SK-N-SH (cell line): ENCODE data around the gene TNK2. TPM values are rescaled to one million over a fixed set of nuclear protein-coding genes. Genes with fewer than 3 reads are reported as not detected.
"Not testable (repeated sequence)": the region's sequence is repeated elsewhere in the genome, so short reads cannot be mapped to it uniquely, and the experiment has no call there.

ENCODE experiments used
- CTCF ChIA-PET: fragments of 300-600, 350-600 bp; formaldehyde crosslinking; extraction: SDS; loops from one replicate; lab custom pipeline; 2021; lab: Yijun Ruan, JAX
- POLR2A ChIA-PET: fragments of 350-600 bp; sonication (Branson Sonifier 250); formaldehyde crosslinking; extraction: SDS; loops from one replicate; lab custom pipeline; 2020; ENCODE audit warnings: antibody characterized with exemption, inconsistent platforms; lab: Yijun Ruan, JAX
- DNase-seq: peaks from one replicate; pipeline ENCODE4 v3.0.0; 2012
- H2AFZ ChIP-seq: fragments of 200-600 bp; sonication (generic); 2 replicates; pipeline ENCODE4 v1.8.1; 2016; ENCODE audit warnings: antibody characterized with exemption, mild to moderate bottlenecking, low read depth
- H3F3A ChIP-seq: fragments of 200-600 bp; sonication (generic); replicated peaks from 2 replicates; pipeline ENCODE3; 2016; ENCODE audit warnings: antibody characterized with exemption, mild to moderate bottlenecking; ENCODE audit not compliant: insufficient read depth
- H3K27ac ChIP-seq, 2 experiments: fragments of 200-500 bp in 1 of 2; fragments of 200-600 bp in 1 of 2; sonication (Bioruptor generic) in 1 of 2; sonication (generic), shearing (Covaris generic) in 1 of 2; 2 replicates each; pipeline versions ENCODE4 v1.5.1 to v1.6.1; 2014 to 2016; ENCODE audit warnings: low read depth in 2 of 2, inconsistent platforms in 1 of 2, low read length in 1 of 2, mild to moderate bottlenecking in 1 of 2, mixed read lengths in 1 of 2
- H3K27me3 ChIP-seq: fragments of 200-600 bp; sonication (generic), shearing (Covaris generic); 2 replicates; pipeline ENCODE4 v1.6.1; 2016; ENCODE audit warnings: mixed run types; ENCODE audit not compliant: insufficient read depth
- H3K36me3 ChIP-seq, 2 experiments: fragments of 200-500 bp in 1 of 2; fragments of 200-600 bp in 1 of 2; sonication (Bioruptor generic) in 1 of 2; sonication (generic) in 1 of 2; replicated peaks in 1 of 2; 2 replicates each; pipeline versions ENCODE3 to v1.5.1; 2014 to 2016; ENCODE audit warnings: low read length in 1 of 2, mild to moderate bottlenecking in 1 of 2; ENCODE audit not compliant: insufficient read depth in 2 of 2, control insufficient read depth in 1 of 2
- H3K4me1 ChIP-seq, 2 experiments: fragments of 200-500 bp in 1 of 2; fragments of 200-600 bp in 1 of 2; sonication (Bioruptor generic) in 1 of 2; sonication (generic), shearing (Covaris generic) in 1 of 2; 2 replicates each; pipeline versions ENCODE4 v1.5.1 to v1.6.1; 2014 to 2016; ENCODE audit warnings: low read depth in 1 of 2, low read length in 1 of 2, mixed run types in 1 of 2; ENCODE audit not compliant: insufficient read depth in 2 of 2, control insufficient read depth in 1 of 2
- H3K4me2 ChIP-seq: fragments of 200-600 bp; sonication (generic), shearing (Covaris generic); 2 replicates; pipeline ENCODE4 v1.6.1; 2017; ENCODE audit warnings: mixed run types
- H3K4me3 ChIP-seq, 2 experiments: fragments of 200-500 bp in 1 of 2; fragments of 200-600 bp in 1 of 2; sonication (Bioruptor generic) in 1 of 2; sonication (generic), shearing (Covaris generic) in 1 of 2; 2 replicates each; pipeline versions ENCODE4 v1.5.1 to v1.8.1; 2014 to 2016; ENCODE audit warnings: low read depth in 2 of 2, inconsistent platforms in 1 of 2, low read length in 1 of 2, mild to moderate bottlenecking in 1 of 2, mixed read lengths in 1 of 2, moderate library complexity in 1 of 2
- H3K79me2 ChIP-seq: fragments of 200-600 bp; sonication (generic); 2 replicates; pipeline ENCODE4 v1.8.1; 2017; ENCODE audit warnings: mild to moderate bottlenecking; ENCODE audit not compliant: insufficient read depth
- H3K9ac ChIP-seq: fragments of 200-600 bp; sonication (generic); 2 replicates; pipeline ENCODE4 v1.6.1; 2017; ENCODE audit warnings: mixed run types
- H3K9me2 ChIP-seq: fragments of 200-600 bp; sonication (generic); 2 replicates; pipeline ENCODE4 v1.6.1; 2017; ENCODE audit warnings: mixed run types
- H3K9me3 ChIP-seq: fragments of 200-600 bp; sonication (generic); 2 replicates; pipeline ENCODE4 v1.6.1; 2017; ENCODE audit warnings: mixed run types, mild to moderate bottlenecking, moderate library complexity
- H4K20me1 ChIP-seq: fragments of 200-600 bp; sonication (generic); 2 replicates; pipeline ENCODE4 v1.6.1; 2017; ENCODE audit warnings: mild to moderate bottlenecking, mixed run types; ENCODE audit not compliant: insufficient read depth
- ELF1 ChIP-seq: IDR thresholded peaks from 2 replicates; pipeline ENCODE4 v1.4.0; 2012
- GABPA ChIP-seq: IDR thresholded peaks from 2 replicates; pipeline ENCODE4 v1.4.0; 2012; ENCODE audit warnings: low read depth, mild to moderate bottlenecking
- MAX ChIP-seq: IDR thresholded peaks from 2 replicates; pipeline ENCODE4 v1.4.0; 2012; ENCODE audit warnings: low read depth
- MXI1 ChIP-seq: IDR thresholded peaks from 2 replicates; pipeline ENCODE4 v1.6.1; 2012; ENCODE audit warnings: mild to moderate bottlenecking, low read depth, low read length, improper control_type of control experiment
- NRF1 ChIP-seq: IDR thresholded peaks from 2 replicates; pipeline ENCODE4 v1.6.1; 2012; ENCODE audit warnings: low read depth, mild to moderate bottlenecking, low read length
- WGBS: methylation state at CpG from one replicate; pipeline ENCODE4 v1.1.6; 2017; ENCODE audit warnings: low lambda C conversion rate; 5-methylcytosine and 5-hydroxymethylcytosine counted together
- polyA plus RNA-seq, 3 experiments: library from polyadenylated mRNA; depleted of rRNA; stranded (reverse); fragments of >200 nt; gene quantifications; 2 replicates each; pipeline ENCODE4 v1.2.3, GENCODE V29; 2012

TNK2 gene
- polyA plus RNA-seq, 1 of the 3 experiments (the other 2 are of a cell fraction), result 17.3 TPM

DNA sequence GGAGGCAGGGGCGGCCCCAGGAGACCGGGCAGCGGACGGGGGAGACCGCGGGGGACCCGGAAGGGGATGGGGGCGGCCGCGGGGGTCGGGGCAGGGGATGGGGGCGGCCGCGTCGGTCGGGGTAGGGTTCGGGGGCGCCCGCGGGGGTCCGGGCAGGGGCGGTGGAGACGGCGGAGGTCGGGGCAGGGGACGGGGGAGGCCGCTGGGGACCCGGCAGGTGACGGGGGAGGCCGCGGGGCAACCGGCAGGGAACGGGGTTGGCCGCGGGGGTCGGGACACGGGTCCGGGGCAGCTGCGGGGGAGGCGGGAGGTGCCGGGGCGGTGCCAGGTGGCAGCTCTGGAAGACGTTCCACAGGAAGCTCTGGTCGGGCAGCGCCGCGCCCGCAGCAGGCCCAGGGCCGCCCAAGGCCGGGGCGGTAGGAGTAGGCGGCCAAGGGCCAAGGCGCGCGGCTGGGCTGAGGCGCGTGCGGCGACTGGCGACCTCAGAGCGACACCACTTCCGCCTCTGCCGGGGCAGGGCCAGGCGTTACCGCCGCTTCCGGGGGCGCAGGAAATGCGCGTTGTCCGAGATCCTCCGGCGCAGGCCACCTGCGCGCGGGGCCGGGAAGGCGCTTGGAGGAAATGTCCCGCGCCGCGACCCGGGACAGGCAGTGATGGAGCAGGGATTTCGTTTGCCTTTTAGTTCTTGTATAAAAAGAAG lies 45.9 kb upstream of the TNK2 start:
- H3K9ac ChIP-seq, H3K9me2 ChIP-seq, H3K36me3 ChIP-seq, H3K79me2 ChIP-seq, H3K9me3 ChIP-seq, H3K27me3 ChIP-seq, H3K4me2 ChIP-seq, H2AFZ ChIP-seq, CTCF ChIA-PET, H3F3A ChIP-seq, H4K20me1 ChIP-seq, H3K4me1 ChIP-seq, POLR2A ChIA-PET, H3K27ac ChIP-seq: not testable (repeated sequence)
- peak; percentile 82 for DNase-seq
- 0 out of 2 replicates have a peak, but pooled peaks have one; percentile 34 for TF ChIP-seq NRF1
- peak; percentile 74 for TF ChIP-seq GABPA
- TF ChIP-seq ELF1, result peak; percentile 73
- TF ChIP-seq MXI1, result 0 out of 2 replicates have a peak, but pooled peaks have one; percentile 27
- peak; percentile 30; the same call in 1 of the 2 replicates for TF ChIP-seq MAX
- WGBS, result no CpG with 5 or more reads among the region's 84 CpGs
- peak overlapping the region; percentile 23 to 34; a peak in 3 of 4 replicates for H3K4me3 ChIP-seq

GRCh38 chr3:195952590-195952989 lies 44.2 kb upstream of the TNK2 start:
- H3K79me2 ChIP-seq, H3K4me1 ChIP-seq, H3K9ac ChIP-seq, H3K36me3 ChIP-seq, H3K9me3 ChIP-seq, H4K20me1 ChIP-seq, H2AFZ ChIP-seq, DNase-seq, H3K27ac ChIP-seq, H3K9me2 ChIP-seq, POLR2A ChIA-PET, H3K27me3 ChIP-seq, H3F3A ChIP-seq, CTCF ChIA-PET, H3K4me2 ChIP-seq: not testable (repeated sequence)
- 76% methylated on average over 8 of the region's 10 CpGs for WGBS
- H3K4me3 ChIP-seq, result peak overlapping the region in 1 of 2 experiments; percentile 17; a peak in 1 of 4 replicates

- not testable (repeated sequence) for H3K79me2 ChIP-seq
- 84% methylated on average over 9 of the region's 9 CpGs for WGBS
Measured at GRCh38 chr3:195951443-195952177, 43.3 kb upstream of the TNK2 start.

DNA sequence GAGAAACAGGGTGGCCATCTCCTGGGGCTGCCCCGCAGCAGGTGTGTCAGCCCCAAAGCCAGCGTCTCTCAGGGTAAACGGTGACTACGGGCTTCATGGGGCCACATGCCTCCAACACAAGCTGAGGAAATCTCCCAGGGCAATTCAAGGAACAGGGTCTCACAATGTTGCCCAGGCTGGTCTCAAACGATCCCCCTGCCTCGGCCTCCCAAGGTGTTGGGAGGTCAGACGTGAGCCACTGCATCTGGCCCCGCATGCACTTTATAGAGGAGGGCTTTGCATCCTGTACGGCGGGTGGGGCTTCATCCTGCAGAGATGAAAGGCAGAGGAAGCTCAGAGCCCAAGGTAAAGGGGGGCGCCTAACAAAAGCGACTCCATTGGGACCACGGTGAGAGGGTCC lies 42.4 kb upstream of the TNK2 start:
- H3K4me1 ChIP-seq, H3K27me3 ChIP-seq, H3K27ac ChIP-seq, H3K9me2 ChIP-seq, DNase-seq, H3K9ac ChIP-seq, POLR2A ChIA-PET, H3F3A ChIP-seq, H3K79me2 ChIP-seq, H3K36me3 ChIP-seq, H3K4me3 ChIP-seq, H3K4me2 ChIP-seq, H4K20me1 ChIP-seq, H2AFZ ChIP-seq, CTCF ChIA-PET, H3K9me3 ChIP-seq: not testable (repeated sequence)
- 95% methylated on average over 10 of the region's 13 CpGs for WGBS

More at GRCh38 chr3:195951443-195952177, 43.3 kb upstream of the TNK2 start:
- H3K4me1 ChIP-seq, H3K27ac ChIP-seq, H3K36me3 ChIP-seq, CTCF ChIA-PET, H3K9me3 ChIP-seq, H2AFZ ChIP-seq, H3K27me3 ChIP-seq, H3K9me2 ChIP-seq, H3K4me2 ChIP-seq, H3F3A ChIP-seq, DNase-seq, POLR2A ChIA-PET, H3K9ac ChIP-seq, H3K4me3 ChIP-seq, H4K20me1 ChIP-seq: not testable (repeated sequence)

DNA sequence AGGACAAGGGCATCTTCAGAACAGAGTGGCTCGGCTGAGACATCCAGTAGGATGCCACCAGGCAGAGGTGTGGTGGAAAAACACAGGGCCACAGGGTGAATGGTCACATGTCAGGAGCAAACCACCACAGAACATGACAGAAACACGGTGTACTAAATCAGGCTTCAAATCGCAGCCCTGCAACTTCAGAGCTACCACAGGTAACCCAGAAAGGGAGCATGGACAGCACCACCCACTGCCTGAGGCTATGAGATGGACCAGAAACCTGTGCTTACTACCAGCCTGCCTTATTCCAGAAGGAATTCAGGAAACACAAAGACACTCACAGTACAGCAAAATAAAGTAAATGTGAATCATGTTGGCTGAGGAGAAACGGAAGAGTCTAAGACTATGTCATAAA lies 41.8 kb upstream of the TNK2 start:
- CTCF ChIA-PET, H3K4me1 ChIP-seq, H3K9ac ChIP-seq, H3K27me3 ChIP-seq, DNase-seq, H3K9me2 ChIP-seq, H3K27ac ChIP-seq, H3K9me3 ChIP-seq, H3K36me3 ChIP-seq, H3F3A ChIP-seq, H4K20me1 ChIP-seq, H3K4me3 ChIP-seq, H2AFZ ChIP-seq, H3K4me2 ChIP-seq, POLR2A ChIA-PET, H3K79me2 ChIP-seq: not testable (repeated sequence)
- 94% methylated on average over 4 of the region's 4 CpGs for WGBS
